GM23338 (cell line): ENCODE results near the gene LAMC3. TPM values are rescaled to one million over a fixed set of nuclear protein-coding genes. Genes with fewer than 3 reads are reported as not detected.

Experiments
- ATAC-seq: fragments of 200-7000 bp; cut with Tn5 transposase; 3 replicates; pipeline ENCODE4 v1.9.1; 2020
- DNase-seq: peaks from one replicate; pipeline ENCODE4 v3.0.0-alpha.2; 2015; ENCODE audit warnings: low spot score
- H2AFZ ChIP-seq: fragments of 200-600 bp; sonication (generic); 2 replicates; pipeline ENCODE4 v1.8.0; 2016; ENCODE audit warnings: antibody characterized with exemption, mild to moderate bottlenecking, moderate library complexity
- H3F3A ChIP-seq: fragments of 200-600 bp; sonication (generic); replicated peaks from 2 replicates; pipeline ENCODE4 v1.8.0; 2017; ENCODE audit warnings: antibody characterized with exemption, mixed run types, low read depth
- H3K27ac ChIP-seq: fragments of 200-600 bp; sonication (generic); 2 replicates; pipeline ENCODE4 v1.6.1; 2016; ENCODE audit warnings: low read depth
- H3K27me3 ChIP-seq: fragments of 200-600 bp; sonication (generic); 2 replicates; pipeline ENCODE4 v1.8.0; 2016; ENCODE audit warnings: mild to moderate bottlenecking, mixed run types, moderate library complexity; ENCODE audit not compliant: insufficient read depth
- H3K36me3 ChIP-seq: fragments of 200-600 bp; sonication (generic); 2 replicates; pipeline ENCODE4 v1.8.0; 2016; ENCODE audit warnings: mild to moderate bottlenecking; ENCODE audit not compliant: insufficient read depth
- H3K4me1 ChIP-seq: fragments of 200-600 bp; sonication (generic); 2 replicates; pipeline ENCODE4 v1.8.0; 2016; ENCODE audit warnings: mild to moderate bottlenecking, moderate library complexity; ENCODE audit not compliant: insufficient read depth
- H3K4me2 ChIP-seq: fragments of 200-600 bp; sonication (generic); 2 replicates; pipeline ENCODE4 v1.7.1; 2017; ENCODE audit warnings: mixed run types
- H3K4me3 ChIP-seq: fragments of 200-600 bp; sonication (generic); 2 replicates; pipeline ENCODE4 v1.6.1; 2016; ENCODE audit warnings: mixed run types
- H3K79me2 ChIP-seq: fragments of 200-600 bp; sonication (generic); replicated peaks from 2 replicates; pipeline ENCODE4 v1.8.0; 2017; ENCODE audit warnings: mild to moderate bottlenecking; ENCODE audit not compliant: insufficient read depth
- H3K9me2 ChIP-seq: fragments of 200-600 bp; sonication (generic); 2 replicates; pipeline ENCODE4 v1.8.0; 2017; ENCODE audit not compliant: insufficient read depth
- H4K20me1 ChIP-seq: fragments of 200-600 bp; sonication (generic); replicated peaks from 2 replicates; pipeline ENCODE4 v1.8.0; 2017; ENCODE audit warnings: mild to moderate bottlenecking; ENCODE audit not compliant: insufficient read depth
- H3K27ac Mint-ChIP-seq: 2 replicates; pipeline ENCODE4 v1.8.0; 2020; ENCODE audit warnings: inconsistent platforms, mild to moderate bottlenecking, moderate library complexity, mixed read lengths
- H3K27me3 Mint-ChIP-seq: 3 replicates; pipeline ENCODE4 v1.8.0; 2022; ENCODE audit warnings: low read depth, mild to moderate bottlenecking, moderate library complexity, mixed read lengths, inconsistent platforms; ENCODE audit not compliant: insufficient read depth, poor library complexity
- H3K36me3 Mint-ChIP-seq: 3 replicates; pipeline ENCODE4 v1.8.0; 2021; ENCODE audit warnings: low read depth, mild to moderate bottlenecking, inconsistent platforms, moderate library complexity, mixed read lengths
- H3K4me1 Mint-ChIP-seq: 3 replicates; pipeline ENCODE4 v1.8.0; 2020; ENCODE audit warnings: mild to moderate bottlenecking, inconsistent platforms, mixed read lengths
- H3K4me3 Mint-ChIP-seq: 3 replicates; pipeline ENCODE4 v1.8.0; 2021; ENCODE audit warnings: moderate library complexity, mild to moderate bottlenecking, inconsistent platforms, mixed read lengths
- H3K9me3 Mint-ChIP-seq: 3 replicates; pipeline ENCODE4 v1.8.0; 2020; ENCODE audit warnings: moderate library complexity, mild to moderate bottlenecking, inconsistent platforms, mixed read lengths
- CREB1 ChIP-seq: fragments of 250-450 bp; sonication (Bioruptor Pico); IDR thresholded peaks from 2 replicates; pipeline ENCODE4 v1.5.0; 2020; ENCODE audit warnings: low read depth, mild to moderate bottlenecking, moderate library complexity
- CTCF ChIP-seq, 2 experiments: fragments of 200-600 bp in 1 of 2; sonication (generic) in 1 of 2; conservative IDR thresholded peaks; 2 replicates each; pipeline versions ENCODE4 v1.5.1 to v1.6.1; 2016 to 2017; ENCODE audit warnings: antibody characterized with exemption in 2 of 2, low read depth in 2 of 2, mild to moderate bottlenecking in 2 of 2, moderate library complexity in 1 of 2
- ETS1 ChIP-seq: IDR thresholded peaks from 2 replicates; pipeline ENCODE4 v1.6.1; 2016; ENCODE audit warnings: antibody characterized with exemption
- EZH2 ChIP-seq: fragments of 200-600 bp; sonication (generic); IDR thresholded peaks from one replicate; pipeline ENCODE4 v1.8.0; 2017; ENCODE audit warnings: antibody characterized with exemption, mild to moderate bottlenecking, low read depth; ENCODE audit not compliant: unreplicated experiment
- EZH2phosphoT487 ChIP-seq: fragments of 200-600 bp; sonication (generic); IDR thresholded peaks from one replicate; pipeline ENCODE4 v1.8.1; 2018; ENCODE audit warnings: antibody characterized with exemption; ENCODE audit not compliant: unreplicated experiment
- JUNB ChIP-seq: IDR thresholded peaks from one replicate; pipeline ENCODE4 v1.6.1; 2016; ENCODE audit warnings: antibody characterized with exemption; ENCODE audit not compliant: unreplicated experiment
- NANOG ChIP-seq: IDR thresholded peaks from 2 replicates; pipeline ENCODE4 v1.6.1; 2016; ENCODE audit warnings: antibody characterized with exemption, borderline replicate concordance
- POLR2AphosphoS5 ChIP-seq: IDR thresholded peaks from 2 replicates; pipeline ENCODE4 v1.6.1; 2016; ENCODE audit warnings: antibody characterized with exemption, low read depth
- REST ChIP-seq: IDR thresholded peaks from one replicate; pipeline ENCODE4 v1.6.1; 2018; ENCODE audit warnings: antibody characterized with exemption; ENCODE audit not compliant: unreplicated experiment
- STAT1 ChIP-seq: IDR thresholded peaks from one replicate; pipeline ENCODE4 v1.6.1; 2016; ENCODE audit warnings: antibody characterized with exemption; ENCODE audit not compliant: unreplicated experiment
- ZNF114 ChIP-seq: fragments of 250-450 bp; sonication (Bioruptor Pico); IDR thresholded peaks from 2 replicates; pipeline ENCODE4 v1.5.0; 2020; ENCODE audit warnings: mild to moderate bottlenecking, moderate library complexity
- ZNF331 ChIP-seq: fragments of 250-450 bp; sonication (Bioruptor Pico); IDR thresholded peaks from 2 replicates; pipeline ENCODE4 v1.5.0; 2020; ENCODE audit warnings: low read depth, mild to moderate bottlenecking, moderate library complexity
- polyA plus RNA-seq: library from polyadenylated mRNA; unstranded; fragments of >200 nt; fragmentation: Nextera tagmentation; extraction: Ambion mirVana; gene quantifications from 2 replicates; pipeline ENCODE4 v1.2.1, GENCODE V29; 2016
- total RNA-seq: library from RNA; depleted of rRNA; stranded (reverse); fragments of >200 nt; shearing (Covaris generic); gene quantifications from 2 replicates; pipeline ENCODE4 v1.2.3, GENCODE V29; 2014

LAMC3 gene
- total and polyA plus RNA-seq, 2 experiments from 2014 or later: 9.0 to 27.4 TPM

- ATAC-seq (no peak), DNase-seq (no peak)
- Histone ChIP-seq H3K9me2 (no peaks in the 10 kb centered on the region), H3K27ac (peak overlapping the region; percentile 84; the same call in 1 of the 2 replicates), H3K4me3 (no peak overlapping the region), H2AFZ (no peak overlapping the region), H3K79me2 (peaks cover 25% of the 10 kb centered on the region), H3K4me1 (peaks cover 60% of the 10 kb centered on the region), H3K27me3 (no peaks in the 10 kb centered on the region), H3K4me2 (no peak overlapping the region), H4K20me1 (no peaks in the 10 kb centered on the region; the same call in 1 of the 2 replicates), H3F3A (peaks cover 12% of the 10 kb centered on the region), H3K36me3 (no peaks in the 10 kb centered on the region; the same call in 1 of the 2 replicates)
- H3K4me1 Mint-ChIP-seq: peaks cover 70% of the 10 kb centered on the region
- peaks cover 46% of the 10 kb centered on the region for H3K36me3 Mint-ChIP-seq
- H3K27ac Mint-ChIP-seq: peak overlapping the region; percentile 84
- H3K9me3 Mint-ChIP-seq: no peaks in the 10 kb centered on the region; the same call in 2 of the 3 replicates
- TF ChIP-seq REST: no peak
- TF ChIP-seq CREB1 (CRISPR knock-in tag): no peak
- TF ChIP-seq POLR2AphosphoS5: no peak
- H3K27me3 Mint-ChIP-seq: peaks cover 22% of the 10 kb centered on the region
- no peak overlapping the region for H3K4me3 Mint-ChIP-seq
These were observed 92.4 kb downstream of the LAMC3 start for GRCh38 chr9:131101207-131101964.

GRCh38 chr9:131103024-131103423 is 94.0 kb downstream of the LAMC3 start:
- ATAC-seq (no peak), DNase-seq (no peak)
- H3K27me3 ChIP-seq: no peaks in the 10 kb centered on the region
- no peak overlapping the region for H2AFZ ChIP-seq
- H3K4me3 ChIP-seq: no peak overlapping the region; the same call in 1 of the 2 replicates
- H3K27ac Mint-ChIP-seq: peak overlapping the region; percentile 95
- peak overlapping the region; percentile 36 for H3K4me2 ChIP-seq
- H3F3A ChIP-seq: peaks cover 9% of the 10 kb centered on the region
- H3K4me1 ChIP-seq: peaks cover 49% of the 10 kb centered on the region
- no peaks in the 10 kb centered on the region; the same call in 1 of the 2 replicates for H3K36me3 ChIP-seq
- no peaks in the 10 kb centered on the region; the same call in 2 of the 3 replicates for H3K9me3 Mint-ChIP-seq
- H3K27me3 Mint-ChIP-seq: peaks cover 27% of the 10 kb centered on the region
- peaks cover 55% of the 10 kb centered on the region for H3K36me3 Mint-ChIP-seq
- H3K4me3 Mint-ChIP-seq: peak overlapping the region; percentile 13; the same call in 1 of the 3 replicates
- no peaks in the 10 kb centered on the region for H3K9me2 ChIP-seq
- 0 out of 2 replicates have a peak, but pooled peaks cover 4% of the 10 kb centered on the region for H4K20me1 ChIP-seq
- peaks cover 15% of the 10 kb centered on the region for H3K79me2 ChIP-seq
- peaks cover 65% of the 10 kb centered on the region for H3K4me1 Mint-ChIP-seq
- peak overlapping the region; percentile 77 for H3K27ac ChIP-seq
- TF ChIP-seq ZNF331 (CRISPR knock-in tag) (no peak), CREB1 (CRISPR knock-in tag) (no peak), POLR2AphosphoS5 (no peak), ETS1 (no peak), EZH2 (no peak), STAT1 (no peak), JUNB (no peak), ZNF114 (CRISPR knock-in tag) (no peak), EZH2phosphoT487 (no peak), REST (no peak), CTCF (conservative IDR thresholded peaks at IDR 0.05; ENCODE audit: low read depth in 2 of 2) (no peak), NANOG (no peak)
